Ramos (cell line): ENCODE results near the gene UGT2B17.
"Not testable (repeated sequence)": the region's sequence is repeated elsewhere in the genome, so short reads cannot be mapped to it uniquely, and the experiment has no call there.

Experiments used
- in situ Hi-C: fragments of 300-500 bp; cut with MboI; formaldehyde crosslinking; loops from one replicate; pipeline ENCODE4 v1.14.3; 2022; ENCODE audit warnings: low sequenced_read_pairs; ENCODE audit not compliant: unreplicated experiment

The UGT2B17 gene

GRCh38 chr4:68569466-68570121 is 6.5 kb downstream of the UGT2B17 start:
- in situ Hi-C loops = no loop called here

GRCh38 chr4:68569036-68569435 is 7.1 kb downstream of the UGT2B17 start:
- in situ Hi-C loops = not testable (repeated sequence)

GRCh38 chr4:68568535-68568934 is 7.6 kb downstream of the UGT2B17 start:
- in situ Hi-C loops = not testable (repeated sequence)

- in situ Hi-C loops = not testable (repeated sequence)
These were observed 9.8 kb downstream of the UGT2B17 start for GRCh38 chr4:68566364-68566763.

DNA sequence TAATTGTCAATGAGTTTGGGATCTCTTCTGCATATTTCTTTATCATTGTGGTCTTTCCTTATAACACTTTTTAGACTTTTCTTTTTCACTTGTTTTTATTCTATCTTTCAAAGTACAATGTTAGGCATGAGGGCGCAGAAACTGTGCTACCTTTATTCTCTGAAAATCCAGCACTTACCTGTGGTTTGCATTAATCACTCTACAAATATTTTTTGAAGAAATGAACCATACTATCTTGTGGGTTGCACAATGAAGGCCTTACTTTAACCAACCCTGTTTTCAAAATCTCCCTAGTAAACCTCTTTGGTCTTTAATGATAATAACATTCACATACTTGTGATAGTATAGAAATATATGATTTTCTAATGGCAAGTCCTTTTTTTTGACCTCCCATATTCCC is 11.0 kb downstream of the UGT2B17 start:
- in situ Hi-C loops = not testable (repeated sequence)

DNA sequence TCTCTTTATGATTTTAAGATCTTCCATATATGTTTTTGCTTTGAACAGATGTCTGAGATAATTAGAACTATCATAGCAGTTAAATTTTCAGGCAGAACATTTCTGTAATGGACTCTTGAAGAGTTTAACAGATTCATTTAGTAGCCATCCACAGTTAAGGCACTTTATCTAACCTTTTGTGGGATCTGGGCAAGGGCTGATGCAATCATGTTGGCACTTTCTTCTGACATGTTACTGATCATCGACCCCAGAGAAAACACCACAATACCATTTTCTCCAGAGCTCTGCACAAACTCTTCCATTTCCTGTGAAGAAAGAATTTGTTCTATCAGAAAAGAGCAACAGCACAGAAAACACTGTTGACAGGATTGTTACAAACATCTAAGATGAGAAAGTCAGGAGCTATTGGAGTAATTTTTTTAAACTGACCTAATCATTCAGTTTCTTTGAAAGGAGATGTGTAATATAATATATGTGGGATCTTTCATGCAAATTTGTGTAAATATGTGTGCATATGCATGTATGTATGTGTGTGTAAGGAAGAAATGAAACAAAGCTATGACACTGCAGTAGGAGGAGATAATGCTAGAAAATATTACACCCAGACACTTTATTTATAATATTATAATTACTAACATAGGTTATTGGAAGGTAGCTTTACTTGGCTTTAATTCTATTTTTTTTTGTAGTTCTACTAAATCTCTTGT is 15.6 kb downstream of the UGT2B17 start:
- in situ Hi-C loops = not testable (repeated sequence)

DNA sequence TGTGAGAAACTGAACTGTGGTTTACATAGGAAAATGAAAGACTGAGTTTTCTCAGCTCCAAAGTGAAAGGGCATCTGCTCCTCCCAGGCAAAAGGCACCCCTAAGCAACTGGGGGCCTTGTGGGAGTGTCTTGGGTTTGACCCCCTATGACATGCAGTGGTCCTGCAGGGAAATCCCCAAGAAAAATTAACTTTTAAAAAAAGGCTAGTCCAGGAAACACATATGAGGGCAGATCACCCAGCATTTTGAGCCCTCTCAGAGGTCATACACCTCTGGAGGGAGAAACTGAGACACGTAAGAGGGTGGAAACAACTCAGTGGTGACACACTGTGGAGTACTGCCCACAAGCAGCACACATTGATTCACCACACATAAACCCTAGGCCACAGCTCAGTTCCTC is 22.3 kb downstream of the UGT2B17 start:
- in situ Hi-C loops = not testable (repeated sequence)

GRCh38 chr4:68552818-68553811 is 23.0 kb downstream of the UGT2B17 start:
- in situ Hi-C loops = not testable (repeated sequence)

- in situ Hi-C loops = not testable (repeated sequence)
These were observed 33.4 kb downstream of the UGT2B17 start for GRCh38 chr4:68542742-68543141.

GRCh38 chr4:68536375-68536774 is 39.7 kb downstream of the UGT2B17 start:
- in situ Hi-C loops = no loop called here

DNA sequence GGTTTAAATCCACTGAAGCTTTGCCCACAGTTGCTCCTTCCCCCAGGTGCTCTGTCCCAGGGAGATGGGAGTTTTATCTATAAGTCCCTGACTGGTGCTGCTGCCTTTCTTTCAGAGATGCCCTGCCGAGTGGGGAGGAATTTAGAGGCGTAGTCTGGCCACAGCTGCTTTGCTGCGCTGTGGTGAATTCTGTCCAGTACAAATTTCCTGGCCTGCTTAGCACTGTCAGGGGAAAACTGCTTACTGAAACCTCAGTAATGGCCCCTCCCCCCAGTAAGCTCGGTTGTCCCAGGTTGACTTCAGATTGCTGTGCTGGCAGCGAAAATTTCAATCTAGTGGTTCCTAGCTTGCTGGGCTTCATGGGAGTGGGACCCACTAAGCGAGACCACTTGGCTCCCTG is 40.1 kb downstream of the UGT2B17 start:
- in situ Hi-C loops = no loop called here

DNA sequence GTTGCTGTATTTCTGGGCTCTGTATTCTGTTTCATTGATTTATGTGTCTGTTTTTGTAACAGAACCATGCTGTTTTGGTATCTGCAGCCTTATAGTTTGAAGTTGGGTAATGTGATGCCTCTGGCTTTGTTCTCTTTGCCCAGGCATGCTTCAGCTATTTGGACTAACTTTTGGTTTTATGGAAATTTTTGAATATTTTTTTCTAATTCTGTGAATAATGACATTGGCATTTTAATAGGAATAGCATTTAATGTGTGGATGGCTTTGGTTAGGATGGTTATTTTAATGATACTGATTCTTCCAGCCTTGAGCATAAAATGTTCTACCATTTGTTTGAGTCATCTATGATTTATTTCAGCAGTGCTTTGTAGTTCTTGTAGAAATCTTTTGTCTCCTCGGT is 53.9 kb downstream of the UGT2B17 start:
- in situ Hi-C loops = not testable (repeated sequence)

DNA sequence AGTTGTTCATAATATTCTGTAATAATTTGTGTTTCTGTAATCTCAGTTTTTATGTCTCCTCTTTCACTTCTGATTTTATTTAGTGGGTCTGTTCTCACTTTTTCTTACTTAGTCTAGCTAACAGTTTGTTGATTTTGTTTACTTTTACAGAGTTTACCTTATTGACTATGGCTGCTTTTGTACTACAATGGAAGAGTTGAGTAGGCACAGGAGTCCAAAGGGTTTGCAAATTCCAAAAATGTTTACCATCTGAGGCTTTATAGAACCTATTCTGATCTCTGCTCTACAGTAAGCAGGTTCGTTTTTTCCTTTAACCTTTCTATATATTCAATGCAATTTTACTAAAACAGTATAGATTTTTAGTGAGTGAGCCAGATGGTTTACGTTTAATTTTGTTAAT is 55.1 kb downstream of the UGT2B17 start:
- in situ Hi-C loops = no loop called here

DNA sequence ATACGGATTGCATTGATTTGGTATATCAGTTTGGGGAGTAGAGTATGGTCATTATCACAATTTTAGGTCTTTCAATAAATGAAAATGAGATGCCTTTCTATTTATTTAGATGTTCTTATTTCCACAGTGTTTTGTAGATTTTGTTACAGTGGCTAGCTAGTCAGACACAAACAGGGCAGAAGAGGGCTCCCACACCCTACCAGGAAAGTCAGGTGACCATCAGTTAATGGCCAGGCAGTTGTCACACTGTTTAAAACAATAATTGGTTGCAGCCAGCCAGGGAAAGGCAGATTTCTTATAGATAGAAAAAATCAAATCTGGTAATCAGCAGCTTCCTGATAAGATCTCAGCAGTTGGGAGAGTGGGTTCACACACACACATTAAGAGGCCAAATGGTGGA is 57.2 kb downstream of the UGT2B17 start:
- in situ Hi-C loops = no loop called here

- in situ Hi-C loops = loop anchor here (5.0 kb wide), 1 partner anchor 122 kb away; no protein-coding TSS in a partner anchor
These were observed 70.7 kb downstream of the UGT2B17 start for GRCh38 chr4:68505452-68505851.

GRCh38 chr4:68504836-68505235 is 71.3 kb downstream of the UGT2B17 start:
- in situ Hi-C loops = loop anchor here (5.0 kb wide), 1 partner anchor 122 kb away; no protein-coding TSS in a partner anchor

GRCh38 chr4:68503462-68503861 is 72.7 kb downstream of the UGT2B17 start:
- in situ Hi-C loops = not testable (repeated sequence)

DNA sequence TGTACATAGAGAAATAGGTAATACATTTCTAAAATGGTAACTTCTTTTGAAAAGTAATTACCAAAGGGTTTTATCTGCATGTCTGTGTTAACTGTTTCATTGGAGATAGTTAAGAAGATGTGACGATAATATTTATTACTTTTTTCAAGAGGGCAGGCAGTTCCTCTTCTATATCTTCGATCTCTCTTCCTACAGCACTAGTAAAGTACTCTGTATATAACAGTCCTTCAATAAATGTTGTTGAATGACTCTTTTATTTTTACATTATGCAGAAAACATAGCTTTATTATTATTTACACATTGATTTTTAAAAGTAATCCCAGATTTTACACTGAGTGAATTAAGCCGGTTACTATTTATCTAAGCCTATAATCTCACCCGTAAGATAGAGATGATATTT is 77.1 kb downstream of the UGT2B17 start:
- in situ Hi-C loops = loop anchor here (25.0 kb wide), 1 partner anchor 638 kb away; no protein-coding TSS in a partner anchor

GRCh38 chr4:68498413-68499007 is 77.6 kb downstream of the UGT2B17 start:
- in situ Hi-C loops = loop anchor here (25.0 kb wide), 1 partner anchor 639 kb away; no protein-coding TSS in a partner anchor

DNA sequence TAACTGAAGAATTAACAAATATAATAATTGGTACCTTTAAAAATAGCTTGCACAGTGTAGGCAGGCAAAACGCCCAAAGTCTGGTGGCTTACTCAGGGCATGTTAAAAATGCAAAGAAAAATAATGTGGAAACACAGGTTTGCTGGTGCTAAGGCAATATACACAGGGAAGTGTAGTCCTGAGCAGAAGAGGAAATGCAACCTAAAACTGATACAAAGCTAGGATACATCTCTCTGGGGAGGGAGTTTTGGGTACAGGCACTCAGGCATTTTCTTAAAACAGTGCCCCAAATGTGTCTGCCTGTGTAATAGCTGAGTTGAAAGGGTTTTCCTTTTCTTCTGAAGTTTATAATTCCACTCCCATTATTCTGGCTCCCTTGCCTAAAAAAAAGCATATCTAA is 81.4 kb downstream of the UGT2B17 start:
- in situ Hi-C loops = loop anchor here (25.0 kb wide), 1 partner anchor 643 kb away; no protein-coding TSS in a partner anchor
